Measurements from ENCODE around the gene TRIM52.

DNA sequence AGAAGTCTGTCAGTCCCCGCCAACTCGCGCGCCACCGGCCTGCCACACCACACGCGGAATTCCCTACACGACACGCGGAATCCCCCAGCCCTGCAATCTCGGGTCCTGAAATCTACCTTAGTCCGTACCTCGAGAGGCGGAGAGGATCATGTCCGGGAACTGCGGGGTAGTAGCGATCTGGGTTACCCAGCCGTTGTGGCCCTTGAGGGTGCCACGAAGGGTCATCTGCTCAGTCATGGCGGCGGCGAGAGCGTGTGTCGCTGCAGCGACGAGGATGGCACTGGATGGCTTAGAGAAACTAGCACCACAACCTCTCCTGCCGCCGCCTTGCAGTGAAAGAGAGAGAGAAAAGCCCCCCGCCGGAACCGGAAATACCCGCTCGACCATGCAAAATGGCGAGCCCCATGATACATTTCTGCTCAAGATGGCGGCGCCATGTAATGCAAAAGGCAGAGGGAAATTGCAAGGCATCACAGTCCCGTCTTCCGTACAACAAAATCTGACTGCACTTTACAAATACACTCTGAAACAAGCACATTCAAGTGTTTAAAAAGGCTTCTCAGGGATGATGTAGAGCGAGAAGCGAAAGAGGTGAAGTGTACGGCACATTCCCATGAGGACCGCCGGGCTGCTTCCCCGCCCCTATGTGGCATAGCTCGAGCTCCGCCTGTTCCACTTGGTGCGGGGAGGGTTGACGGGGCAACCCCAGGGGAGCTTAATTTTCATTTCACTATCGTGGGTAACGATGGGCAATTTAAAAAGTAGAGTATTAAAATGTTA, 17.2 kb downstream of the TRIM52 start, which contains the start of gene RACK1:
- TF ChIP-seq FOXA1 (IDR thresholded peaks at IDR 0.05) (no peak), TARDBP (IDR thresholded peaks at IDR 0.05) (no peak), HDGF (IDR thresholded peaks at IDR 0.05; ENCODE audit: borderline replicate concordance) (no peak), BHLHE40 (IDR thresholded peaks at IDR 0.05; ENCODE audit: borderline replicate concordance) (peak; percentile 66; the same call in 1 of the 2 replicates), FOXM1 (IDR thresholded peaks at IDR 0.05; ENCODE audit: borderline replicate concordance) (peak; percentile 20; the same call in 1 of the 2 replicates), SP1 (IDR thresholded peaks at IDR 0.05) (no peak), ARNT (IDR thresholded peaks at IDR 0.05) (no peak), FOXK2 (IDR thresholded peaks at IDR 0.05) (no peak), L3MBTL2 (conservative IDR thresholded peaks at IDR 0.05) (peak; percentile 61), SUZ12 (IDR thresholded peaks at IDR 0.05) (no peak)
- TF ChIP-seq, protein P1, sequence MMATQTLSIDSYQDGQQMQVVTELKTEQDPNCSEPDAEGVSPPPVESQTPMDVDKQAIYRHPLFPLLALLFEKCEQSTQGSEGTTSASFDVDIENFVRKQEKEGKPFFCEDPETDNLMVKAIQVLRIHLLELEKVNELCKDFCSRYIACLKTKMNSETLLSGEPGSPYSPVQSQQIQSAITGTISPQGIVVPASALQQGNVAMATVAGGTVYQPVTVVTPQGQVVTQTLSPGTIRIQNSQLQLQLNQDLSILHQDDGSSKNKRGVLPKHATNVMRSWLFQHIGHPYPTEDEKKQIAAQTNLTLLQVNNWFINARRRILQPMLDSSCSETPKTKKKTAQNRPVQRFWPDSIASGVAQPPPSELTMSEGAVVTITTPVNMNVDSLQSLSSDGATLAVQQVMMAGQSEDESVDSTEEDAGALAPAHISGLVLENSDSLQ (IDR thresholded peaks at IDR 0.05) = no peak
